Prostate gland (tissue), 2 donors: ENCODE measurements around the gene ZNF366. TPM values are rescaled to one million over a fixed set of nuclear protein-coding genes. Genes with fewer than 3 reads are reported as not detected.

Experiments
- DNase-seq: peaks from one replicate; pipeline ENCODE4 v3.0.0-alpha.2; 2019; ENCODE audit warnings: low spot score
- H3K27ac ChIP-seq, 2 donors: fragments of 200-600 bp; sonication (generic); 2 replicates each; pipeline ENCODE4 v1.5.1; 2017 to 2019
- H3K27me3 ChIP-seq: fragments of 200-600 bp; sonication (generic); replicated peaks from 2 replicates; pipeline ENCODE4 v1.5.1; 2019; ENCODE audit not compliant: insufficient read depth
- H3K36me3 ChIP-seq, 2 donors: fragments of 200-600 bp; sonication (generic); 1 replicate in 1 of 2; 2 replicates in 1 of 2; pipeline versions ENCODE4 v1.5.1 to v1.8.1; 2017 to 2019
- H3K4me1 ChIP-seq: fragments of 200-600 bp; sonication (generic); replicated peaks from 2 replicates; pipeline ENCODE4 v1.5.1; 2019
- H3K4me3 ChIP-seq, 2 donors: fragments of 200-600 bp; sonication (generic); 2 replicates each; pipeline ENCODE4 v1.5.1; 2017 to 2019
- H3K9me3 ChIP-seq: fragments of 200-600 bp; sonication (generic); 2 replicates; pipeline ENCODE4 v1.5.1; 2017
- CTCF ChIP-seq, 4 experiments: fragments of 200-600 bp in 2 of 4; fragments of 450-650 bp in 2 of 4; sonication (generic) in 2 of 4; IDR thresholded peaks; 1 replicate in 3 of 4; 2 replicates in 1 of 4; pipeline ENCODE4 v1.5.1; 2016 to 2019; ENCODE audit warnings: antibody characterized with exemption in 4 of 4, mild to moderate bottlenecking in 2 of 4, moderate library complexity in 2 of 4
- POLR2A ChIP-seq: fragments of 450-650 bp; IDR thresholded peaks from one replicate; pipeline ENCODE4 v1.6.1; 2016; ENCODE audit warnings: antibody characterized with exemption, mild to moderate bottlenecking
- POLR2AphosphoS5 ChIP-seq: sonication (generic); formaldehyde crosslinking; IDR thresholded peaks from one replicate; pipeline ENCODE4 v1.6.1; 2017; ENCODE audit warnings: antibody characterized with exemption
- WGBS: methylation state at CpG from one replicate; pipeline ENCODE4 v1.1.5; 2018; 5-methylcytosine and 5-hydroxymethylcytosine counted together
- intact Hi-C: fragments of 100-400 bp; cut with DNase I; formaldehyde crosslinking; loops from one replicate; pipeline ENCODE4 v1.14.2; 2022
- total RNA-seq, 2 donors: library from RNA; depleted of rRNA; stranded (reverse); fragments of >200 nt; gene quantifications; one replicate each; pipeline ENCODE4 v1.1.0, GENCODE V29; 2016

ZNF366 gene
- total RNA-seq, 2 donors from 2014 or later, result 2.0 to 3.2 TPM

- H3K27ac ChIP-seq, result no peak overlapping the region
- intact Hi-C loops, result no loop called here
These were observed 28.5 kb downstream of the ZNF366 start for GRCh38 chr5:72478684-72479083.

GRCh38 chr5:72478276-72478675 is 28.9 kb downstream of the ZNF366 start:
- Histone ChIP-seq H3K27ac (no peak overlapping the region), H3K36me3 (no peaks in the 10 kb centered on the region), H3K4me3 (no peak overlapping the region), H3K27me3 (no peaks in the 10 kb centered on the region), H3K9me3 (no peaks in the 10 kb centered on the region), H3K4me1 (no peaks in the 10 kb centered on the region)
- no peak for DNase-seq
- intact Hi-C loops, result no loop called here
- TF ChIP-seq POLR2A, result no peak
- no peak for TF ChIP-seq CTCF (IDR thresholded peaks at IDR 0.05)
- TF ChIP-seq POLR2AphosphoS5, result no peak

More at GRCh38 chr5:72478684-72479083, 28.5 kb downstream of the ZNF366 start:
- no peak overlapping the region for H3K4me3 ChIP-seq
- no peaks in the 10 kb centered on the region for H3K36me3 ChIP-seq
- TF ChIP-seq CTCF (IDR thresholded peaks at IDR 0.05) (no peak), POLR2A (no peak), POLR2AphosphoS5 (no peak)
- no peaks in the 10 kb centered on the region for H3K9me3 ChIP-seq
- DNase-seq, result no peak
- no peaks in the 10 kb centered on the region for H3K4me1 ChIP-seq
- 35% methylated on average over 1 of the region's 1 CpG for WGBS
- H3K27me3 ChIP-seq, result no peaks in the 10 kb centered on the region

GRCh38 chr5:72477644-72478043 is 29.6 kb downstream of the ZNF366 start:
- H3K36me3 ChIP-seq, result no peaks in the 10 kb centered on the region
- intact Hi-C loops, result no loop called here

GRCh38 chr5:72477176-72477575 is 30.0 kb downstream of the ZNF366 start:
- no peak for TF ChIP-seq POLR2AphosphoS5
- TF ChIP-seq CTCF (IDR thresholded peaks at IDR 0.05), result no peak
- no peak for TF ChIP-seq POLR2A
- Histone ChIP-seq H3K4me1 (no peaks in the 10 kb centered on the region), H3K27ac (no peak overlapping the region), H3K36me3 (no peaks in the 10 kb centered on the region), H3K4me3 (no peak overlapping the region), H3K27me3 (no peaks in the 10 kb centered on the region), H3K9me3 (no peaks in the 10 kb centered on the region)
- no peak for DNase-seq
- WGBS, result 37% methylated on average over 1 of the region's 1 CpG
- intact Hi-C loops, result no loop called here

More at GRCh38 chr5:72477644-72478043, 29.6 kb downstream of the ZNF366 start:
- H3K27ac ChIP-seq, result no peak overlapping the region
- TF ChIP-seq POLR2A, result no peak
- TF ChIP-seq CTCF (IDR thresholded peaks at IDR 0.05), result no peak
- TF ChIP-seq POLR2AphosphoS5, result no peak
- DNase-seq, result no peak
- WGBS, result 88% methylated on average over 4 of the region's 4 CpGs
- H3K27me3 ChIP-seq, result no peaks in the 10 kb centered on the region
- H3K9me3 ChIP-seq, result no peaks in the 10 kb centered on the region
- no peak overlapping the region for H3K4me3 ChIP-seq
- no peaks in the 10 kb centered on the region for H3K4me1 ChIP-seq

GRCh38 chr5:72476721-72477120 is 30.5 kb downstream of the ZNF366 start:
- no peaks in the 10 kb centered on the region for H3K36me3 ChIP-seq
- no peak overlapping the region for H3K4me3 ChIP-seq
- no peak overlapping the region for H3K27ac ChIP-seq
- no peak for DNase-seq
- intact Hi-C loops, result no loop called here
- 81% methylated on average over 3 of the region's 3 CpGs for WGBS
- H3K4me1 ChIP-seq, result no peaks in the 10 kb centered on the region
- no peaks in the 10 kb centered on the region for H3K9me3 ChIP-seq
- H3K27me3 ChIP-seq, result no peaks in the 10 kb centered on the region
- TF ChIP-seq POLR2AphosphoS5, result no peak
- no peak for TF ChIP-seq POLR2A
- no peak for TF ChIP-seq CTCF (IDR thresholded peaks at IDR 0.05)
